Measurements from ENCODE around the gene PTPN22. TPM values are rescaled to one million over a fixed set of nuclear protein-coding genes. Genes with fewer than 3 reads are reported as not detected.

PTPN22 gene
- not detected in 2 replicates for total RNA-seq
- long read RNA-seq = 0 reads

GRCh38 chr1:113871597-113872113, at the start of gene PTPN22:
PTPN22 (minus strand) TSS chr1:113871712.
- Mint-ChIP-seq H3K36me3 (ENCODE audit: insufficient read depth) (no peaks in the 10 kb centered on the region), H3K4me1 (ENCODE audit: low read depth) (no peaks in the 10 kb centered on the region), H3K9me3 (ENCODE audit: low read depth) (no peaks in the 10 kb centered on the region), H3K4me3 (ENCODE audit: low read depth) (no peak within 1 kb of the TSS), H3K27me3 (no peaks in the 10 kb centered on the region), H3K27ac (no peak within 1 kb of the TSS)
- no peak for DNase-seq (ENCODE audit: low spot score, unreplicated experiment)
- TF ChIP-seq, protein P1, sequence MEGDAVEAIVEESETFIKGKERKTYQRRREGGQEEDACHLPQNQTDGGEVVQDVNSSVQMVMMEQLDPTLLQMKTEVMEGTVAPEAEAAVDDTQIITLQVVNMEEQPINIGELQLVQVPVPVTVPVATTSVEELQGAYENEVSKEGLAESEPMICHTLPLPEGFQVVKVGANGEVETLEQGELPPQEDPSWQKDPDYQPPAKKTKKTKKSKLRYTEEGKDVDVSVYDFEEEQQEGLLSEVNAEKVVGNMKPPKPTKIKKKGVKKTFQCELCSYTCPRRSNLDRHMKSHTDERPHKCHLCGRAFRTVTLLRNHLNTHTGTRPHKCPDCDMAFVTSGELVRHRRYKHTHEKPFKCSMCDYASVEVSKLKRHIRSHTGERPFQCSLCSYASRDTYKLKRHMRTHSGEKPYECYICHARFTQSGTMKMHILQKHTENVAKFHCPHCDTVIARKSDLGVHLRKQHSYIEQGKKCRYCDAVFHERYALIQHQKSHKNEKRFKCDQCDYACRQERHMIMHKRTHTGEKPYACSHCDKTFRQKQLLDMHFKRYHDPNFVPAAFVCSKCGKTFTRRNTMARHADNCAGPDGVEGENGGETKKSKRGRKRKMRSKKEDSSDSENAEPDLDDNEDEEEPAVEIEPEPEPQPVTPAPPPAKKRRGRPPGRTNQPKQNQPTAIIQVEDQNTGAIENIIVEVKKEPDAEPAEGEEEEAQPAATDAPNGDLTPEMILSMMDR (IDR thresholded peaks at IDR 0.05; ENCODE audit: unreplicated experiment) = no peak

DNA sequence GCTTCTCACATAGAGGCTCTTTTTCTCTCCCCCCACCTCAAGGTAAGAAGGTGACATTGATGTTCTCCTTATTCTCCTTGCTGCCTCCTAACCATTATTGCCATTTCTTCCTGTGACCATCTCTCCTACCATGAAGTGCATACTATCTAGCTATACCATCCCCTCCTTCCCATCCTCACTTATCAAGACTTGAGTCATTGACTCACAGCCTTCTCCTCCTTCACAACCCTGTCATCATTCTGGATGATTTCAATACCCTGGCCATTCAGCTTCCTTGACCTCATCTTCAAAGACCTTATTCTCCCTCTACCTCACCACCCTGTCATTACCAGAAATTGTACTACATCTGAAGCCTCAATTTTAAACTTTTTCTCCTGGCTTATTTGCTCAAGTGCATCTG, 46.7 kb upstream of the PTPN22 start:
- Mint-ChIP-seq H3K4me3 (ENCODE audit: low read depth) (no peak overlapping the region), H3K36me3 (ENCODE audit: insufficient read depth) (no peaks in the 10 kb centered on the region), H3K9me3 (ENCODE audit: low read depth) (no peaks in the 10 kb centered on the region), H3K27me3 (peaks cover 9% of the 10 kb centered on the region), H3K27ac (no peak overlapping the region), H3K4me1 (ENCODE audit: low read depth) (no peaks in the 10 kb centered on the region)
- no peak for DNase-seq (ENCODE audit: low spot score, unreplicated experiment)
- TF ChIP-seq, protein P1 (IDR thresholded peaks at IDR 0.05; ENCODE audit: unreplicated experiment) = no peak

GRCh38 chr1:113917400-113918082, 46.0 kb upstream of the PTPN22 start:
- Mint-ChIP-seq H3K36me3 (ENCODE audit: insufficient read depth) (no peaks in the 10 kb centered on the region), H3K4me1 (ENCODE audit: low read depth) (no peaks in the 10 kb centered on the region), H3K4me3 (ENCODE audit: low read depth) (no peak overlapping the region), H3K27ac (no peak overlapping the region), H3K9me3 (ENCODE audit: low read depth) (no peaks in the 10 kb centered on the region), H3K27me3 (peaks cover 5% of the 10 kb centered on the region)
- no peak for DNase-seq (ENCODE audit: low spot score, unreplicated experiment)
- TF ChIP-seq, protein P1 (IDR thresholded peaks at IDR 0.05; ENCODE audit: unreplicated experiment) = no peak

DNA sequence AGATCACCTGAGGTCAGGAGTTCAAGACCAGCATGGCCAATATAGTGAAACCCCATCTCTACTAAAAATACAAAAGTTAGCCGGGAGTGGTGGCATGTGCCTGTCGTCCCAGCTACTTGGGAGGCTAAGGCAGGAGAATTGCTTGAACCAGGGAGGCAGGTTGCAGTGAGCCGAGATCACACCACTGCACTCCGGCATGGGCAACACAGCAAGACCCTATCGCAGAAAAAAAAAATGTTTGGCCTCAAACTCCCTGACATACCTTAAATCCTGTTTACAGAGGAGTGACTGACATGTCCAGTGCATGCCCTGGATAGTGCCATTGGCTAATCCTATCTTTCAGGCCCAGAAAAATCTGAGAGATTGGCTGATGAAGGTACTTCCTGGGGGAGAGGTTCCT, 45.5 kb upstream of the PTPN22 start:
- Mint-ChIP-seq H3K4me3 (ENCODE audit: low read depth) (no peak overlapping the region), H3K9me3 (ENCODE audit: low read depth) (no peaks in the 10 kb centered on the region), H3K4me1 (ENCODE audit: low read depth) (no peaks in the 10 kb centered on the region), H3K27me3 (peaks cover 3% of the 10 kb centered on the region), H3K36me3 (ENCODE audit: insufficient read depth) (no peaks in the 10 kb centered on the region), H3K27ac (no peak overlapping the region)
- TF ChIP-seq, protein P1 (IDR thresholded peaks at IDR 0.05; ENCODE audit: unreplicated experiment) = no peak
- DNase-seq (ENCODE audit: low spot score, unreplicated experiment) = no peak

- TF ChIP-seq, protein P1 (IDR thresholded peaks at IDR 0.05; ENCODE audit: unreplicated experiment) = no peak
- Mint-ChIP-seq H3K27ac (no peak overlapping the region), H3K9me3 (ENCODE audit: low read depth) (no peaks in the 10 kb centered on the region), H3K4me3 (ENCODE audit: low read depth) (no peak overlapping the region), H3K27me3 (peaks cover 3% of the 10 kb centered on the region), H3K4me1 (ENCODE audit: low read depth) (no peaks in the 10 kb centered on the region), H3K36me3 (ENCODE audit: insufficient read depth) (no peaks in the 10 kb centered on the region)
- no peak for DNase-seq (ENCODE audit: low spot score, unreplicated experiment)
Measured at GRCh38 chr1:113913887-113914664, 42.6 kb upstream of the PTPN22 start.
